PC-3 (cell line): ENCODE data around the gene SLC25A18. TPM values are rescaled to one million over a fixed set of nuclear protein-coding genes. Genes with fewer than 3 reads are reported as not detected.
"Not testable (repeated sequence)": the region's sequence is repeated elsewhere in the genome, so short reads cannot be mapped to it uniquely, and the experiment has no call there.

Experiments used
- ATAC-seq: fragments of 200-7000 bp; cut with Tn5 transposase; 2 replicates; pipeline ENCODE4 v1.9.1; 2020; ENCODE audit warnings: mild to moderate bottlenecking, moderate library complexity
- BruUV-seq: library from RNA; stranded (reverse); fragments of 400-500 nt; replicated peaks from 2 replicates; lab custom pipeline; 2021; lab: Mats Ljungman, UMichigan
- CTCF ChIA-PET: fragments of 300-600 bp; sonication (Branson Sonifier 250); formaldehyde crosslinking; loops from one replicate; lab custom pipeline; 2022; ENCODE audit warnings: antibody characterized with exemption; lab: Charles Lee
- POLR2A ChIA-PET: fragments of 300-600 bp; sonication (Branson Sonifier 250); formaldehyde crosslinking; loops from one replicate; lab custom pipeline; 2022; ENCODE audit warnings: antibody characterized with exemption; ENCODE audit not compliant: unreplicated experiment; lab: Charles Lee
- DNase-seq: peaks from one replicate; pipeline ENCODE4 v3.0.0-alpha.2; 2015
- H2AFZ ChIP-seq: fragments of 300-600 bp; sonication (generic); 2 replicates; pipeline ENCODE4 v1.6.0; 2016; ENCODE audit warnings: antibody characterized with exemption, low read length
- H3F3A ChIP-seq: fragments of 300-600 bp; sonication (generic); one replicate; pipeline ENCODE4 v1.6.0; 2017; ENCODE audit warnings: antibody characterized with exemption, low read length, control low read depth, mild to moderate bottlenecking; ENCODE audit not compliant: unreplicated experiment
- H3K27ac ChIP-seq: fragments of 300-600 bp; sonication (generic); 2 replicates; pipeline ENCODE4 v1.5.1; 2016; ENCODE audit warnings: mild to moderate bottlenecking, low read length
- H3K27me3 ChIP-seq: fragments of 300-600 bp; sonication (generic); 2 replicates; pipeline ENCODE4 v1.6.1; 2016; ENCODE audit warnings: low read length, mixed read lengths
- H3K36me3 ChIP-seq: fragments of 300-600 bp; sonication (generic); 2 replicates; pipeline ENCODE4 v1.6.1; 2016; ENCODE audit warnings: low read depth, mixed run types, low read length, mixed read lengths
- H3K4me1 ChIP-seq: fragments of 300-600 bp; sonication (generic); 2 replicates; pipeline ENCODE4 v1.5.1; 2016; ENCODE audit warnings: low read length; ENCODE audit not compliant: insufficient read depth
- H3K4me2 ChIP-seq: fragments of 300-600 bp; sonication (generic); 2 replicates; pipeline ENCODE4 v1.6.0; 2016; ENCODE audit warnings: low read length
- H3K4me3 ChIP-seq: fragments of 300-600 bp; sonication (generic); 2 replicates; pipeline ENCODE4 v1.5.1; 2016; ENCODE audit warnings: mild to moderate bottlenecking, low read length, mixed read lengths
- H3K79me2 ChIP-seq: fragments of 300-600 bp; sonication (generic); 2 replicates; pipeline ENCODE4 v1.6.1; 2017; ENCODE audit warnings: low read length, mixed read lengths
- H3K9ac ChIP-seq: fragments of 300-600 bp; sonication (generic); 2 replicates; pipeline ENCODE4 v1.6.0; 2016; ENCODE audit warnings: mild to moderate bottlenecking, low read length
- H3K9me2 ChIP-seq: fragments of 300-600 bp; sonication (generic); replicated peaks from 2 replicates; pipeline ENCODE4 v1.6.1; 2016; ENCODE audit warnings: mixed run types, low read length, mixed read lengths
- H3K9me3 ChIP-seq: fragments of 300-600 bp; sonication (generic); 2 replicates; pipeline ENCODE4 v1.6.1; 2016; ENCODE audit warnings: low read length, mixed read lengths
- H4K20me1 ChIP-seq: fragments of 300-600 bp; sonication (generic); 2 replicates; pipeline ENCODE4 v1.6.1; 2016; ENCODE audit warnings: low read length, mixed read lengths
- EZH2 ChIP-seq: fragments of 300-600 bp; sonication (generic); IDR thresholded peaks from one replicate; pipeline ENCODE4 v1.6.1; 2017; ENCODE audit warnings: antibody characterized with exemption, mild to moderate bottlenecking, low read length; ENCODE audit not compliant: unreplicated experiment
- EZH2phosphoT487 ChIP-seq: fragments of 300-600 bp; sonication (generic); IDR thresholded peaks from 2 replicates; pipeline ENCODE4 v1.6.1; 2018; ENCODE audit warnings: mild to moderate bottlenecking, antibody characterized with exemption, low read length, borderline replicate concordance
- intact Hi-C: fragments of 100-400 bp; cut with micrococcal nuclease; formaldehyde crosslinking; loops from 2 replicates; pipeline ENCODE4 v1.9.0; 2023
- total RNA-seq: library from RNA; depleted of rRNA; stranded (reverse); fragments of >200 nt; gene quantifications from 2 replicates; pipeline ENCODE4 v1.2.3, GENCODE V29; 2014
- TF ChIP-seq, protein P1 (sequence below): fragments of 300-600 bp; sonication (generic); conservative IDR thresholded peaks from 2 replicates; pipeline ENCODE4 v1.5.1; 2017; ENCODE audit warnings: antibody characterized with exemption, low read depth, mild to moderate bottlenecking, low read length

SLC25A18 gene
- total RNA-seq, 1 experiment from 2014 or later: 0.22 TPM

DNA sequence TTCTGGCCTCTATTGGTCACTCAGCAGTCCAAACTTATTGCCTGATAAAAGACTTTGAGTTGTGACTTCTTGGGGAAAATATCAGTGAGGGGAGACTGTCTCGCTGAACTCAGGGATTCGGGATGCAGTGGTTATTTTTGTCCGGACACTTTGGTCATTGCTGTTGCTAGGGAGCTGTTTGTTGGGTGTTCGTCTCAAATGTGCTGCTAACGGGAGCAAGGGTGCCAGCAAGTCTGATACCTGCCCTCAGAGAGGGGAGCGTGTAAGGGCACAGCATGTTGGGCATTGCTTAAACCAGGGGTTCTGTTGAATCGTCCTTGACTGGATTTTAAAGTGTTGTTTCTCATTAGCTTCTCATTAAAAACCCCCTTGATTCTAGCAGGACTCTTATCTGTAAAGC lies 49.2 kb upstream of the SLC25A18 start:
- H3K4me1 ChIP-seq: no peaks in the 10 kb centered on the region
- H3F3A ChIP-seq: no peaks in the 10 kb centered on the region
- CTCF ChIA-PET: no interaction called here
- no peak overlapping the region for H3K9ac ChIP-seq
- no peak for ATAC-seq
- TF ChIP-seq, protein P1, sequence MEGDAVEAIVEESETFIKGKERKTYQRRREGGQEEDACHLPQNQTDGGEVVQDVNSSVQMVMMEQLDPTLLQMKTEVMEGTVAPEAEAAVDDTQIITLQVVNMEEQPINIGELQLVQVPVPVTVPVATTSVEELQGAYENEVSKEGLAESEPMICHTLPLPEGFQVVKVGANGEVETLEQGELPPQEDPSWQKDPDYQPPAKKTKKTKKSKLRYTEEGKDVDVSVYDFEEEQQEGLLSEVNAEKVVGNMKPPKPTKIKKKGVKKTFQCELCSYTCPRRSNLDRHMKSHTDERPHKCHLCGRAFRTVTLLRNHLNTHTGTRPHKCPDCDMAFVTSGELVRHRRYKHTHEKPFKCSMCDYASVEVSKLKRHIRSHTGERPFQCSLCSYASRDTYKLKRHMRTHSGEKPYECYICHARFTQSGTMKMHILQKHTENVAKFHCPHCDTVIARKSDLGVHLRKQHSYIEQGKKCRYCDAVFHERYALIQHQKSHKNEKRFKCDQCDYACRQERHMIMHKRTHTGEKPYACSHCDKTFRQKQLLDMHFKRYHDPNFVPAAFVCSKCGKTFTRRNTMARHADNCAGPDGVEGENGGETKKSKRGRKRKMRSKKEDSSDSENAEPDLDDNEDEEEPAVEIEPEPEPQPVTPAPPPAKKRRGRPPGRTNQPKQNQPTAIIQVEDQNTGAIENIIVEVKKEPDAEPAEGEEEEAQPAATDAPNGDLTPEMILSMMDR: no peak
- no peak for TF ChIP-seq EZH2
- no peak for TF ChIP-seq EZH2phosphoT487
- BruUV-seq: no TSS peak
- intact Hi-C loops: no loop called here
- H3K79me2 ChIP-seq: no peaks in the 10 kb centered on the region
- H3K9me3 ChIP-seq: no peaks in the 10 kb centered on the region
- H3K27ac ChIP-seq: no peak overlapping the region
- H3K4me3 ChIP-seq: no peak overlapping the region
- no peaks in the 10 kb centered on the region for H3K36me3 ChIP-seq
- POLR2A ChIA-PET: no interaction called here
- H3K4me2 ChIP-seq: no peak overlapping the region
- H4K20me1 ChIP-seq: no peaks in the 10 kb centered on the region
- no peaks in the 10 kb centered on the region for H3K9me2 ChIP-seq
- peaks cover 59% of the 10 kb centered on the region for H3K27me3 ChIP-seq
- DNase-seq: no peak
- no peak overlapping the region for H2AFZ ChIP-seq

- intact Hi-C loops: no loop called here
- TF ChIP-seq EZH2 (no peak), EZH2phosphoT487 (no peak)
- TF ChIP-seq, protein P1: no peak
- Histone ChIP-seq H3K9ac (no peak overlapping the region), H3K9me2 (no peaks in the 10 kb centered on the region), H3K4me1 (no peaks in the 10 kb centered on the region), H3K4me2 (no peak overlapping the region), H3F3A (no peaks in the 10 kb centered on the region), H3K27ac (no peak overlapping the region), H3K4me3 (no peak overlapping the region), H3K79me2 (no peaks in the 10 kb centered on the region), H3K9me3 (no peaks in the 10 kb centered on the region), H4K20me1 (no peaks in the 10 kb centered on the region), H3K36me3 (no peaks in the 10 kb centered on the region), H3K27me3 (peaks cover 20% of the 10 kb centered on the region), H2AFZ (no peak overlapping the region)
- CTCF ChIA-PET: no interaction called here
- POLR2A ChIA-PET: no interaction called here
- no peak for DNase-seq
- no TSS peak for BruUV-seq
- ATAC-seq: no peak
These were observed 44.9 kb upstream of the SLC25A18 start for GRCh38 chr22:17518406-17518805.

DNA sequence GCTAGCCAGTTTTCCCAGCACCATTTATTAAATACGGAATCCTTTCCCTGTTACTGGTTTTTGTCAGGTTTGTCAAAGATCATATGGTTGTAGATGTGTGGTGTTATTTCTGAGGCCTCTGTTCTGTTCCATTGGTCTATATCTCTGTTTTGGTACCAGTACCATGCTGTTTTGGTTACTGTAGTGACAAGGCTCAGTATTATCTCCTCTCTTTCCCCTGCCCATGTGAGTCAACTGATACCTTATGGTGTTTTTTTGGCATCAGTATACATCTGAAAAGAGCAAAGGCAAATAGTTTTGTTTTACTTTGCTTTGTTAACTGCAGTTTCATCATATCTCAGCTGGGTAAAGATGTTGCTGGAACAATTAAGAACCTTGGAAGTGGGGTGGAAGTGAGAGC lies 41.3 kb upstream of the SLC25A18 start:
- H3K27ac ChIP-seq, ATAC-seq, H4K20me1 ChIP-seq, H3K27me3 ChIP-seq, H3K36me3 ChIP-seq, H3K4me3 ChIP-seq, H2AFZ ChIP-seq, H3K79me2 ChIP-seq, intact Hi-C loops, H3K9me3 ChIP-seq, DNase-seq, H3K4me2 ChIP-seq, CTCF ChIA-PET, H3K9ac ChIP-seq, BruUV-seq, H3K9me2 ChIP-seq, H3F3A ChIP-seq, POLR2A ChIA-PET, H3K4me1 ChIP-seq: not testable (repeated sequence)
